BJ (cell line): ENCODE measurements around the gene RRP12. TPM values are rescaled to one million over a fixed set of nuclear protein-coding genes. Genes with fewer than 3 reads are reported as not detected.

Experiments used
- CTCF ChIA-PET: fragments of 350-600 bp; formaldehyde crosslinking; extraction: SDS; loops from one replicate; lab custom pipeline; 2021; ENCODE audit warnings: antibody characterized with exemption, inconsistent platforms; lab: Yijun Ruan, JAX
- POLR2A ChIA-PET: fragments of 300-600 bp; sonication (Branson Sonifier 250); formaldehyde crosslinking; extraction: SDS; loops from one replicate; lab custom pipeline; 2021; ENCODE audit warnings: antibody characterized with exemption; lab: Charles Lee
- DNase-seq: peaks from one replicate; pipeline ENCODE4 v3.0.0-alpha.2; 2011; ENCODE audit warnings: low read depth
- H3K27me3 ChIP-seq: 2 replicates; pipeline ENCODE4 v1.6.0; 2011; ENCODE audit warnings: low read length; ENCODE audit not compliant: control insufficient read depth, insufficient read depth
- H3K36me3 ChIP-seq: 2 replicates; pipeline ENCODE4 v1.5.1; 2011; ENCODE audit warnings: low read length; ENCODE audit not compliant: control insufficient read depth, insufficient read depth
- H3K4me3 ChIP-seq: 2 replicates; pipeline ENCODE4 v1.5.1; 2011; ENCODE audit warnings: low read depth, mild to moderate bottlenecking, control low read depth, low read length
- polyA plus RNA-seq: library from polyadenylated mRNA; depleted of rRNA; stranded (reverse); fragments of >200 nt; gene quantifications from 2 replicates; pipeline ENCODE4 v1.2.3, GENCODE V29; 2011
- TF ChIP-seq, protein P1 (sequence below): IDR thresholded peaks from 2 replicates; pipeline ENCODE4 v1.5.1; 2011; ENCODE audit warnings: low read depth, mild to moderate bottlenecking, control low read depth, inconsistent platforms, low read length, moderate library complexity; ENCODE audit not compliant: insufficient read depth

Gene RRP12
- polyA plus RNA-seq, 1 experiment, result 16.3 TPM

GRCh38 chr10:97334370-97335175 is 66.6 kb downstream of the RRP12 start, which contains the start of gene FRAT2:
FRAT2 (minus strand) TSS chr10:97334729; CDS start chr10:97334572, 157 bp downstream.
- Histone ChIP-seq H3K27me3 (peaks cover 10% of the 10 kb centered on the region), H3K4me3 (peak within 1 kb of the TSS; percentile 76), H3K36me3 (no peaks in the 10 kb centered on the region)
- CTCF ChIA-PET, result interaction anchor here (1.1 to 4.1 kb wide), 5 partner anchors 13 to 253 kb away, joined by 4 to 28 read pairs (median 8); no protein-coding TSS in a partner anchor
- POLR2A ChIA-PET, result no interaction called here
- DNase-seq, result no peak
- TF ChIP-seq, protein P1, sequence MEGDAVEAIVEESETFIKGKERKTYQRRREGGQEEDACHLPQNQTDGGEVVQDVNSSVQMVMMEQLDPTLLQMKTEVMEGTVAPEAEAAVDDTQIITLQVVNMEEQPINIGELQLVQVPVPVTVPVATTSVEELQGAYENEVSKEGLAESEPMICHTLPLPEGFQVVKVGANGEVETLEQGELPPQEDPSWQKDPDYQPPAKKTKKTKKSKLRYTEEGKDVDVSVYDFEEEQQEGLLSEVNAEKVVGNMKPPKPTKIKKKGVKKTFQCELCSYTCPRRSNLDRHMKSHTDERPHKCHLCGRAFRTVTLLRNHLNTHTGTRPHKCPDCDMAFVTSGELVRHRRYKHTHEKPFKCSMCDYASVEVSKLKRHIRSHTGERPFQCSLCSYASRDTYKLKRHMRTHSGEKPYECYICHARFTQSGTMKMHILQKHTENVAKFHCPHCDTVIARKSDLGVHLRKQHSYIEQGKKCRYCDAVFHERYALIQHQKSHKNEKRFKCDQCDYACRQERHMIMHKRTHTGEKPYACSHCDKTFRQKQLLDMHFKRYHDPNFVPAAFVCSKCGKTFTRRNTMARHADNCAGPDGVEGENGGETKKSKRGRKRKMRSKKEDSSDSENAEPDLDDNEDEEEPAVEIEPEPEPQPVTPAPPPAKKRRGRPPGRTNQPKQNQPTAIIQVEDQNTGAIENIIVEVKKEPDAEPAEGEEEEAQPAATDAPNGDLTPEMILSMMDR, result no peak

DNA sequence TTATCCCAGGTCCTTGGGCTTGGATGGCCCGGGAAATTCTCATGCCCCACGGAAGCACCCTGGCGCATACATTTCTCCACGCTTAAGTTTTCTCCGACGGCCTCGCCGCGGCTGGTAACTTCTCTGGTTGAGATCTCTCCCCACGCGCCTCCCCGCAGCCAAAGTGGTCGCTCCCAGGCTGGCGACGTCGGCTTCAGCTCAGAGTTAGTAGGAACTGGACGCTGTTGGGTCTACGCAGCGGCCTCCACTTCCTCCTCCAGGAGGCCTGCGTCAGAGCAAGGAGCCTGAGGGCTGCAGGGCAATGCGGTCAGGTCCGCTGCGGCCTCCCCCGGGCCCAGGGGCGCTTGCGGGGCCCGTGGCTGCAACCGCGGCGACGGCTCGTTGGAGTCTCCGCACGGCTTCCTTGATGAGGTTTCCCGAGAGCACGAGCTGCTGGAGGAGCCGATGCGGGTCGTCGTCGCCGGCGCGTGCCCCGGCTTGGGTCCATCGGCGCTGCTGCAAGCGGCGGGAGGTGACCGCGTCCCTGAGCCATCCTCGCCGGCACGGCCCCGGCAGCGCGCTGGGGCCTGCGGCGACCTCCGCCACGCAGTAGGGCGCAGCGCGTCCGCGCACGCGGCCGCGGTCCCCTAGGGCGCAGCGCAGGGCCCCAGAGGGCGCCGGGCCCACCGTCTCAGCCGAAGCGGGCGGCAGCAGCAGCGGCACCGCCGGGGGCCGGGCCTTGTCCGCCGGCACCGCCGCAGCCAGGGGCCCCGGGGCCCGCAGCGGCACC is 67.4 kb downstream of the RRP12 start:
- H3K4me3 ChIP-seq, result peak overlapping the region; percentile 76
- no peaks in the 10 kb centered on the region for H3K36me3 ChIP-seq
- TF ChIP-seq, protein P1, result 0 out of 2 replicates have a peak, but pooled peaks have one; percentile 1
- peaks cover 10% of the 10 kb centered on the region for H3K27me3 ChIP-seq
- DNase-seq, result no peak
- CTCF ChIA-PET, result interaction anchor here (1.1 to 4.1 kb wide), 12 partner anchors 8 to 252 kb away, joined by 3 to 28 read pairs (median 5); no protein-coding TSS in a partner anchor
- POLR2A ChIA-PET, result no interaction called here

DNA sequence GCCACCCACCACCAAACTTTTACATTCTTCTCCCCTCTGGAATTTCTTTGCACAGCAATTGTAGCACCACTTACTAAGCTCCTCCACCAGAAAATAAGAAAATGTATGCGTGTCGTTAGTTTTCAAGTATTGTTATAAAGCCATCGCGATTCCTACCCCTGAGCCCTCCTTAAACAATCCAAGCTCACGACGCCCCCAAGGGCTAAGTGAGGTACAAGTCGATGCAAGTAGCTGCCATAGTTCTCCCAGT is 67.9 kb downstream of the RRP12 start:
- DNase-seq, result no peak
- TF ChIP-seq, protein P1, result 0 out of 2 replicates have a peak, but pooled peaks have one; percentile 15
- ChIA-PET POLR2A (no interaction called here), CTCF (interaction anchor here (1.1 to 4.1 kb wide), 14 partner anchors 8 to 296 kb away, joined by 3 to 28 read pairs (median 5); no protein-coding TSS in a partner anchor)
- peaks cover 10% of the 10 kb centered on the region for H3K27me3 ChIP-seq
- H3K36me3 ChIP-seq, result no peaks in the 10 kb centered on the region
- H3K4me3 ChIP-seq, result peak overlapping the region; percentile 76

DNA sequence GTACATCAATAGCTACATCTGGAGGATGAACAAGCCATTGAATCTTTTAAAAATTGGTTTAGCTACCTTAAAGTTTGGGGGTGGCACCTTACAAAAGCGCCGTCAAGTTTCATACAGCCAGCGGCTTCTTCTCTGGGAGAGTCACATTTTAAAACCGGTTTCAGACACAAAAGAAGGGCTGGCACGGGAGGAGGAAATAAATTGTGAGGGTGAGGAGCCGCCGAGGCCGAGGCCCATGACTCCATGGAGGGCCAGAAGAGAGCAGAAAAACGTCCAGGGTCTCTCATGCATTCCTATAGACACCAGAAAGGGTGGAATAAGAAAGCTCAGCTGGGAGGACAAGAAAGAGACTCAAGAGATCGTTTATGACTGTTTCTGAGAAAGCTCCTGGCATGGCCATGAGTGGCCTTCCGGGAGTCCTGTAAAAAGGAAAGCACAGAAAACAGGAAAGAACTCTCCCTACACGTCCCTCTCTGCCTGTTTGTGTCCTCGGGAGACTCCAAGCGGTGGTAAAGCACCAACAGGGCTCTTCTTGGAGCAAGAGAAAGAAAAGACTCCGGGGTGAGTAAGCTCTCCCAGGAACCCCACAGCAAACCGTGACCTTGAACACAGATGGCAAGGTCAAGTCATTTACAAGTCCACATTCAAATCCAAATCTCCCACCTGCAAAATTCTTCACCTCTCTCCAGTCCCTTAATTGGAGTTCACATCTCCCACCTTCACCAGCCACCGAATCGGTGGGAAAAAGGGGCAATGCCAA is 68.4 kb downstream of the RRP12 start:
- CTCF ChIA-PET, result interaction anchor here (1.1 to 4.1 kb wide), 14 partner anchors 9 to 295 kb away, joined by 3 to 28 read pairs (median 5); no protein-coding TSS in a partner anchor
- DNase-seq, result peak; percentile 41
- POLR2A ChIA-PET, result no interaction called here
- TF ChIP-seq, protein P1, result peak; percentile 56
- Histone ChIP-seq H3K36me3 (no peaks in the 10 kb centered on the region), H3K27me3 (peaks cover 8% of the 10 kb centered on the region; the same call in 1 of the 2 replicates), H3K4me3 (peak overlapping the region; percentile 76)
